Thoracic aorta (tissue), 2 donors: ENCODE data around the gene XPA. TPM values are rescaled to one million over a fixed set of nuclear protein-coding genes. Genes with fewer than 3 reads are reported as not detected.

Experiments used
- ATAC-seq: fragments of 150-250 bp; one replicate; pipeline ENCODE4 v1.8.0; 2017; ENCODE audit warnings: low read depth; ENCODE audit not compliant: insufficient number of reproducible peaks, low FRiP score
- DNase-seq: peaks from one replicate; pipeline ENCODE4 v3.0.0-alpha.2; 2020; ENCODE audit warnings: low spot score
- H3K27ac ChIP-seq, 2 donors: fragments of 200-600 bp; sonication (generic); 1 replicate in 1 of 2; 2 replicates in 1 of 2; pipeline ENCODE4 v1.5.1; 2016; ENCODE audit warnings: mild to moderate bottlenecking in 2 of 2, moderate library complexity in 2 of 2
- H3K27me3 ChIP-seq: fragments of 200-600 bp; sonication (generic); replicated peaks from 2 replicates; pipeline ENCODE4 v1.6.0; 2016; ENCODE audit warnings: mild to moderate bottlenecking; ENCODE audit not compliant: insufficient read depth
- H3K36me3 ChIP-seq: fragments of 200-600 bp; sonication (generic); one replicate; pipeline ENCODE4 v1.5.1; 2016
- H3K4me1 ChIP-seq, 2 donors: fragments of 200-600 bp; sonication (generic); 1 replicate in 1 of 2; 2 replicates in 1 of 2; pipeline versions ENCODE4 v1.5.1 to v1.6.0; 2016; ENCODE audit warnings: low read depth in 2 of 2, mild to moderate bottlenecking in 1 of 2; ENCODE audit not compliant: control insufficient read depth in 1 of 2
- H3K4me3 ChIP-seq: fragments of 200-600 bp; sonication (generic); 2 replicates; pipeline ENCODE4 v1.5.1; 2016; ENCODE audit warnings: mild to moderate bottlenecking
- H3K9me3 ChIP-seq: fragments of 200-600 bp; sonication (generic); 2 replicates; pipeline ENCODE4 v1.5.1; 2016
- total RNA-seq, 2 donors: library from RNA; depleted of rRNA; stranded (reverse); fragments of >200 nt; gene quantifications; one replicate each; pipeline versions ENCODE4 v1.1.0 to v1.2.3, GENCODE V29; 2016
- TF ChIP-seq, protein P1 (sequence below): fragments of 200-600 bp; sonication (generic); IDR thresholded peaks from one replicate; pipeline ENCODE4 v1.5.1; 2019; ENCODE audit warnings: antibody characterized with exemption

Gene XPA
- total RNA-seq, 2 donors from 2014 or later, result 15.0 to 23.2 TPM

DNA sequence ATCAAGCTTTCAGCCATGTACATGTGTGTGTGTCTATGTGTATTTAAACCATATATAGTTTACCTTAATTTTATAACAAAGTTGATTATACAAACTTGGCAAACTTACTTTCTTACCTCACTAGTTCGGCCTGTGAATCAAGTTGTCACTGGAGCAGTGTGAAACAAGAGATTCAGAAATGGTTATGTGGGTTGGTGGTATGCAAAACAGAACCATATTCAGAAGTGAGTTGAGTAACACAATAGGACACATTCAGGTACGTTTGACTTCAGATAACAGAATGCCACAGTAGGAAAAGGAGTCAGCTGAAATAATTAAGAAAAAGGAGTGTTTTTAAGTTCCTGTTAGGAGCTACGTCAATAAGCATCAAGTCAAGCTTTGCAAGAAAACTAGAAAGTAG, 21.5 kb downstream of the XPA start:
- Histone ChIP-seq H3K27ac (peak overlapping the region; percentile 48 to 78), H3K4me3 (no peak overlapping the region), H3K27me3 (no peaks in the 10 kb centered on the region), H3K4me1 (peaks cover 0 to 19% of the 10 kb centered on the region in 2 donors), H3K9me3 (no peaks in the 10 kb centered on the region), H3K36me3 (peaks cover 47% of the 10 kb centered on the region)
- TF ChIP-seq, protein P1, sequence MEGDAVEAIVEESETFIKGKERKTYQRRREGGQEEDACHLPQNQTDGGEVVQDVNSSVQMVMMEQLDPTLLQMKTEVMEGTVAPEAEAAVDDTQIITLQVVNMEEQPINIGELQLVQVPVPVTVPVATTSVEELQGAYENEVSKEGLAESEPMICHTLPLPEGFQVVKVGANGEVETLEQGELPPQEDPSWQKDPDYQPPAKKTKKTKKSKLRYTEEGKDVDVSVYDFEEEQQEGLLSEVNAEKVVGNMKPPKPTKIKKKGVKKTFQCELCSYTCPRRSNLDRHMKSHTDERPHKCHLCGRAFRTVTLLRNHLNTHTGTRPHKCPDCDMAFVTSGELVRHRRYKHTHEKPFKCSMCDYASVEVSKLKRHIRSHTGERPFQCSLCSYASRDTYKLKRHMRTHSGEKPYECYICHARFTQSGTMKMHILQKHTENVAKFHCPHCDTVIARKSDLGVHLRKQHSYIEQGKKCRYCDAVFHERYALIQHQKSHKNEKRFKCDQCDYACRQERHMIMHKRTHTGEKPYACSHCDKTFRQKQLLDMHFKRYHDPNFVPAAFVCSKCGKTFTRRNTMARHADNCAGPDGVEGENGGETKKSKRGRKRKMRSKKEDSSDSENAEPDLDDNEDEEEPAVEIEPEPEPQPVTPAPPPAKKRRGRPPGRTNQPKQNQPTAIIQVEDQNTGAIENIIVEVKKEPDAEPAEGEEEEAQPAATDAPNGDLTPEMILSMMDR, result no peak
- DNase-seq, result no peak
- ATAC-seq, result no peak

DNA sequence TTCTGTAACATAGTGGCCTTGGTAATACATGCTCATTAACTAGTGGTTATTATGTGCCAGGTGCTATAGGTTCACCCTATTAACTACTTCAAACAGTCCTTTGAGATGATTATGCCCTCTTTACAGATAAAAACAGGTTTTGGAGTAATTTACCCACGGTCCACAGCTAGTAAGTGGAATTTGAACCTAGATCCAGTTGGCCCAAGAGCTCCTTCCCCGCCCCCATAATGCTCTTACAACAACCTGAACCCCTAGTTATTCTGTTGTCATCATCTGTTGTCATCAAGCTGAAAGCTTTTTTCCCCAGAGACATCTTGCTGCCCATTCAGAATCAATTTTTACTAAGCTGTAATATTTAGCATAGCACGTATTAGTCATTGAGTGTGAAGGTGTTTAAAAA, 23.2 kb downstream of the XPA start:
- Histone ChIP-seq H3K9me3 (no peaks in the 10 kb centered on the region), H3K27ac (no peak overlapping the region), H3K4me3 (no peak overlapping the region), H3K36me3 (peaks cover 54% of the 10 kb centered on the region), H3K4me1 (peaks cover 0 to 12% of the 10 kb centered on the region in 2 donors), H3K27me3 (no peaks in the 10 kb centered on the region)
- ATAC-seq, result no peak
- TF ChIP-seq, protein P1, result no peak
- DNase-seq, result no peak

DNA sequence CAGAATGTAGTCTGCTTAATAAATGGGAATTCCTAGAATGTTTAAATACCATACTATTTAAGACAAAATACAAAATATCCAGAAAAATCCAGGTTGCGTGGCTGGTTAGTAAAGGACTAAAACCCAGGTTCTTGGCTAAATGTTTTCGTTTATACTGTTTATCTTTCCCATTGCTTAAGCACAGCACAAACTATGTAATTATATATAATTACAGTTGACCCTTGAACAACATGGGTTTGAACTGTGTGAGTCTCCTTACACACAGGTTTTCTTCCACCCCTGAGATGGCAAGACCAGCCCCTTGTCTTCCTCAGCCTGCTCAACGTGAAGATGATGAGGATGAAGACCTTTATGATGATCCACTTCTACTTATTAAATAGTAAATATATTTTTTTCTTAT, 24.7 kb downstream of the XPA start:
- H3K27ac ChIP-seq, result no peak overlapping the region
- H3K27me3 ChIP-seq, result no peaks in the 10 kb centered on the region
- no peak overlapping the region for H3K4me3 ChIP-seq
- ATAC-seq, result no peak
- no peaks in the 10 kb centered on the region for H3K9me3 ChIP-seq
- DNase-seq, result no peak
- peaks cover 63% of the 10 kb centered on the region for H3K36me3 ChIP-seq
- TF ChIP-seq, protein P1, result no peak
- H3K4me1 ChIP-seq, result peaks cover 0 to 12% of the 10 kb centered on the region in 2 donors

DNA sequence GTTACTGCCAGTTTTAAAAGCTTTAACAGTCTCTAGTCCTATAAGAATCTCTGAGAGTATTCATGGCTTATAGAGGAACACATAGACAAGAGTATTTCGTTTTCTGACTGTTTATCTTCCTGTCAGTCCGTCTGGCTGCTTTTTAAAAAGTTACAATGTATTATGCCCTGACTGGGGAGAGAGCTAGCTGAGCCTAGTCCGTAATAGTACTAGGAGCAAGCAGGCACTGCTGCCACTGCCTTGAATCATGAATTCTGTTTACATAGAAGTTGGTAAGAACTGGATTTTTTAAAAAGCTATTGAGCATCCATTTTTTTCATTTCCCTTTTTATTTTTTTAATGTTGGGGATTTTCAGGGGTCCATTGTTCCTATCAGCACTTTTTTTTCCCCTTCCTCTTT, 26.6 kb downstream of the XPA start:
- no peaks in the 10 kb centered on the region for H3K9me3 ChIP-seq
- H3K4me1 ChIP-seq, result peaks cover 0 to 3% of the 10 kb centered on the region in 2 donors
- ATAC-seq (no peak), DNase-seq (no peak)
- no peak overlapping the region for H3K4me3 ChIP-seq
- H3K27ac ChIP-seq, result no peak overlapping the region
- no peaks in the 10 kb centered on the region for H3K27me3 ChIP-seq
- TF ChIP-seq, protein P1, result no peak
- peaks cover 68% of the 10 kb centered on the region for H3K36me3 ChIP-seq

DNA sequence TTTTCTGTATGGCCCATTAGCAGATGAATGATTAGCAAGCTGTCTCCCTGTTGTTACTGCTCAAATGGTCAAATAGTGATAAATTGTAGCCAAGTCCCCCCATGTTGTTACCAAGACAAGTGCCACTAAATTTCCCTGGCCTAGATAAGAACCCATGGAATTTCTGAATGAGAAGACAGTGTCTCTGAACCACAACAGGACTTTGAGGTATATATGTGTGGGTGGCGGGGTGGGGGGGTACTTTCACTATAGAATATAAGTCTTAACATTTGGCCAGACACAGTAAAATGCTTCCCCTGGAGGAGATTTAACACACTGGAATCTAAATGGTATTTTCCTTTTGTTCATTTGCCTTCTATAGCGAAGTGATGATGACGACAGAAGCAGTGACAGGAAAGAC, 28.7 kb downstream of the XPA start:
- Histone ChIP-seq H3K9me3 (no peaks in the 10 kb centered on the region), H3K4me1 (no peaks in the 10 kb centered on the region), H3K36me3 (peaks cover 62% of the 10 kb centered on the region), H3K27ac (no peak overlapping the region), H3K4me3 (no peak overlapping the region), H3K27me3 (no peaks in the 10 kb centered on the region)
- DNase-seq, result no peak
- no peak for ATAC-seq
- TF ChIP-seq, protein P1, result no peak
